Lower leg skin (tissue), 3 donors: ENCODE data around the gene NABP2.

Source experiments
- POLR2A ChIP-seq, 2 donors: fragments of 450-650 bp; IDR thresholded peaks; one replicate each; pipeline ENCODE4 v1.6.1; 2016 to 2017; ENCODE audit warnings: antibody characterized with exemption in 2 of 2, mild to moderate bottlenecking in 1 of 2, moderate library complexity in 1 of 2
- TF ChIP-seq, protein P1 (sequence below), 3 donors: fragments of 450-650 bp; IDR thresholded peaks; one replicate each; pipeline ENCODE4 v1.5.1; 2016; ENCODE audit warnings: antibody characterized with exemption in 3 of 3, mild to moderate bottlenecking in 3 of 3, moderate library complexity in 2 of 3

- TF ChIP-seq, protein P1, sequence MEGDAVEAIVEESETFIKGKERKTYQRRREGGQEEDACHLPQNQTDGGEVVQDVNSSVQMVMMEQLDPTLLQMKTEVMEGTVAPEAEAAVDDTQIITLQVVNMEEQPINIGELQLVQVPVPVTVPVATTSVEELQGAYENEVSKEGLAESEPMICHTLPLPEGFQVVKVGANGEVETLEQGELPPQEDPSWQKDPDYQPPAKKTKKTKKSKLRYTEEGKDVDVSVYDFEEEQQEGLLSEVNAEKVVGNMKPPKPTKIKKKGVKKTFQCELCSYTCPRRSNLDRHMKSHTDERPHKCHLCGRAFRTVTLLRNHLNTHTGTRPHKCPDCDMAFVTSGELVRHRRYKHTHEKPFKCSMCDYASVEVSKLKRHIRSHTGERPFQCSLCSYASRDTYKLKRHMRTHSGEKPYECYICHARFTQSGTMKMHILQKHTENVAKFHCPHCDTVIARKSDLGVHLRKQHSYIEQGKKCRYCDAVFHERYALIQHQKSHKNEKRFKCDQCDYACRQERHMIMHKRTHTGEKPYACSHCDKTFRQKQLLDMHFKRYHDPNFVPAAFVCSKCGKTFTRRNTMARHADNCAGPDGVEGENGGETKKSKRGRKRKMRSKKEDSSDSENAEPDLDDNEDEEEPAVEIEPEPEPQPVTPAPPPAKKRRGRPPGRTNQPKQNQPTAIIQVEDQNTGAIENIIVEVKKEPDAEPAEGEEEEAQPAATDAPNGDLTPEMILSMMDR (IDR thresholded peaks at IDR 0.05), result no peak
- TF ChIP-seq POLR2A (IDR thresholded peaks at IDR 0.05), result no peak
Measured at GRCh38 chr12:56190695-56191155, 33.4 kb upstream of the NABP2 start.
